OCI-LY7 (cell line): ENCODE measurements around the gene ARID5B. TPM values are rescaled to one million over a fixed set of nuclear protein-coding genes. Genes with fewer than 3 reads are reported as not detected.

Source experiments
- BruUV-seq: library from RNA; stranded (reverse); fragments of 400-500 nt; replicated peaks from 2 replicates; lab custom pipeline; 2021; lab: Mats Ljungman, UMichigan
- CTCF ChIA-PET: fragments of 300-600 bp; sonication (Branson Sonifier 250); formaldehyde crosslinking; loops from one replicate; lab custom pipeline; 2022; ENCODE audit warnings: antibody characterized with exemption; ENCODE audit not compliant: unreplicated experiment; lab: Charles Lee
- POLR2A ChIA-PET: fragments of 300-600 bp; sonication (Branson Sonifier 250); formaldehyde crosslinking; loops from one replicate; lab custom pipeline; 2022; ENCODE audit warnings: antibody characterized with exemption; lab: Charles Lee
- DNase-seq: peaks from one replicate; pipeline ENCODE4 v3.0.0-alpha.2; 2015; ENCODE audit warnings: low spot score
- H2AFZ ChIP-seq: fragments of 200-600 bp; sonication (generic), shearing (Covaris generic); 2 replicates; pipeline ENCODE4 v1.6.1; 2014; ENCODE audit warnings: mild to moderate bottlenecking, antibody characterized with exemption, low read length, moderate library complexity
- H3K27ac ChIP-seq: fragments of 200-600 bp; sonication (generic); 2 replicates; pipeline ENCODE4 v1.5.1; 2014; ENCODE audit warnings: mixed run types, low read depth, mild to moderate bottlenecking, moderate library complexity, low read length, inconsistent platforms; ENCODE audit not compliant: poor library complexity, severe bottlenecking
- H3K36me3 ChIP-seq: fragments of 200-600 bp; sonication (generic); 2 replicates; pipeline ENCODE4 v1.6.1; 2014; ENCODE audit warnings: mild to moderate bottlenecking, antibody characterized with exemption, low read length, moderate library complexity, mixed read lengths; ENCODE audit not compliant: insufficient read depth
- H3K4me1 ChIP-seq: fragments of 200-600 bp; sonication (generic); 2 replicates; pipeline ENCODE4 v1.5.1; 2014; ENCODE audit warnings: mild to moderate bottlenecking, low read length; ENCODE audit not compliant: insufficient read depth, poor library complexity, severe bottlenecking
- H3K4me2 ChIP-seq: fragments of 200-600 bp; sonication (generic); 2 replicates; pipeline ENCODE4 v1.6.1; 2014; ENCODE audit warnings: mild to moderate bottlenecking, low read length
- H3K4me3 ChIP-seq: fragments of 200-600 bp; sonication (generic); 2 replicates; pipeline ENCODE4 v1.5.1; 2014; ENCODE audit warnings: mild to moderate bottlenecking, low read depth, low read length; ENCODE audit not compliant: poor library complexity, severe bottlenecking
- H3K79me2 ChIP-seq: fragments of 200-600 bp; sonication (generic); 2 replicates; pipeline ENCODE4 v1.6.1; 2016; ENCODE audit warnings: low read depth, mild to moderate bottlenecking, low read length, moderate library complexity, mixed read lengths; ENCODE audit not compliant: insufficient read depth
- H3K9me2 ChIP-seq: fragments of 200-600 bp; sonication (generic); 2 replicates; pipeline ENCODE4 v1.6.1; 2016; ENCODE audit warnings: mild to moderate bottlenecking, low read length, mixed read lengths; ENCODE audit not compliant: insufficient read depth
- H3K9me3 ChIP-seq: fragments of 200-600 bp; sonication (generic); 2 replicates; pipeline ENCODE4 v1.6.1; 2014; ENCODE audit warnings: mild to moderate bottlenecking, mixed run types, low read length, mixed read lengths
- H4K20me1 ChIP-seq: fragments of 200-600 bp; sonication (generic); 2 replicates; pipeline ENCODE4 v1.6.1; 2014; ENCODE audit warnings: mild to moderate bottlenecking, antibody characterized with exemption, low read length, moderate library complexity, mixed read lengths; ENCODE audit not compliant: insufficient read depth
- CTCF ChIP-seq: fragments of 200-600 bp; sonication (generic); conservative IDR thresholded peaks from 2 replicates; pipeline ENCODE4 v1.5.1; 2014; ENCODE audit warnings: mild to moderate bottlenecking, antibody characterized with exemption, low read length, moderate library complexity, mixed read lengths
- EZH2phosphoT487 ChIP-seq: fragments of 200-600 bp; sonication (generic); IDR thresholded peaks from 2 replicates; pipeline ENCODE4 v1.6.1; 2018; ENCODE audit warnings: low read depth, borderline replicate concordance, mild to moderate bottlenecking, mixed run types, antibody characterized with exemption, low read length, moderate library complexity, mixed read lengths
- intact Hi-C: fragments of 100-400 bp; cut with micrococcal nuclease; formaldehyde crosslinking; loops from one replicate; pipeline ENCODE4 v1.10.0; 2022; ENCODE audit not compliant: unreplicated experiment
- total RNA-seq, 2 experiments: library from RNA; depleted of rRNA in 1 of 2; stranded (reverse); fragments of >200 nt in 1 of 2; shearing (Covaris generic) in 1 of 2; gene quantifications; 2 replicates each; pipeline ENCODE4 v1.2.3, GENCODE V29; 2014 to 2022

ARID5B gene
- total RNA-seq, 2 experiments from 2014 or later = 38.0 to 56.7 TPM

DNA sequence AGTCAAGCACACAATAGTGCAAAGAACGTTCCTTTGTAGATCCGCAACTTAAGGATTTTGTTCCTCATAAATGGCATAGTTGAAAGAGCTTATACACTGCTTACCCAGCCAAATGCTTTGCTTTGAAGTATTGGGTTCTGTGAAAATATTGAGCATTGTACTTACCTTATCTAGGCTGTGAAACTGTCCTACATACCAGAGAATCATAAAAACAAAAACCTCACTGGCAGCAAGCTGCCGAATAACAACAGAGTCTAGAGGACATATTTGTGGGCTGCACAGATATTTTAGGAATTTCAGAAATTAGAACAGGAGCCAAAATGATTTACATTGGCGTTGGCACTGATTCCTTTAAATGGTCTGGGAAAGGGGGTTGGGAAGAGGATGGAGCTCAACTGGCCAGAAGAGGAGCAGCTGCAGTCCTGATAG lies 192.4 kb downstream of the ARID5B start:
- H3K79me2 ChIP-seq = no peaks in the 10 kb centered on the region
- no peaks in the 10 kb centered on the region for H3K9me2 ChIP-seq
- POLR2A ChIA-PET = interaction anchor here (0.6 to 1.5 kb wide), 2 partner anchors 13 to 197 kb away, joined by 4 read pairs; no protein-coding TSS in a partner anchor
- H3K27ac ChIP-seq = no peak overlapping the region
- DNase-seq = no peak
- no peaks in the 10 kb centered on the region for H3K4me1 ChIP-seq
- no peaks in the 10 kb centered on the region for H4K20me1 ChIP-seq
- no peak overlapping the region for H2AFZ ChIP-seq
- intact Hi-C loops = no loop called here
- peaks cover 56% of the 10 kb centered on the region for H3K36me3 ChIP-seq
- no peak overlapping the region for H3K4me3 ChIP-seq
- CTCF ChIA-PET = no interaction called here
- BruUV-seq = TSS peak; percentile 55
- no peak overlapping the region for H3K4me2 ChIP-seq
- no peaks in the 10 kb centered on the region for H3K9me3 ChIP-seq
- TF ChIP-seq EZH2phosphoT487 (no peak), CTCF (no peak)

- Histone ChIP-seq H3K9me2 (no peaks in the 10 kb centered on the region), H3K4me2 (no peak overlapping the region), H3K4me1 (no peaks in the 10 kb centered on the region), H2AFZ (no peak overlapping the region), H4K20me1 (no peaks in the 10 kb centered on the region), H3K4me3 (no peak overlapping the region), H3K27ac (no peak overlapping the region), H3K79me2 (no peaks in the 10 kb centered on the region), H3K36me3 (peaks cover 41% of the 10 kb centered on the region), H3K9me3 (no peaks in the 10 kb centered on the region)
- intact Hi-C loops = no loop called here
- BruUV-seq = no TSS peak
- TF ChIP-seq CTCF (no peak), EZH2phosphoT487 (no peak)
- POLR2A ChIA-PET = interaction anchor here (0.5 to 1.6 kb wide), 3 partner anchors 11 to 1407 kb away, joined by 3 to 4 read pairs (median 3); no protein-coding TSS in a partner anchor
- CTCF ChIA-PET = no interaction called here
- DNase-seq = no peak
Measured at GRCh38 chr10:62095181-62096122, 194.0 kb downstream of the ARID5B start.
